ENCODE data around the gene GABRA5. TPM values are rescaled to one million over a fixed set of nuclear protein-coding genes. Genes with fewer than 3 reads are reported as not detected.
"Not testable (repeated sequence)": the region's sequence is repeated elsewhere in the genome, so short reads cannot be mapped to it uniquely, and the experiment has no call there.

GABRA5 gene
- total and polyA plus RNA-seq, 10 of the 15 experiments (the other 5 are each of a cell fraction or from before 2014, with no cell fraction given), result 0.10 TPM; not detected in 9

- H2AFZ ChIP-seq (ENCODE audit: control insufficient read depth, low read depth, low read length); in situ Hi-C loops (cut with MboI); DNase-seq (ENCODE audit: low read depth, low spot score); H3K4me3 ChIP-seq; H3K4me2 ChIP-seq (ENCODE audit: control insufficient read depth, insufficient read depth); FAIRE-seq; H3K27me3 ChIP-seq (replicated peaks in 1 of 2; ENCODE audit: control insufficient read depth in 2 of 2, insufficient read depth in 2 of 2, low read length in 1 of 2); BruUV-seq (replicated peaks); RAD21 ChIA-PET (ENCODE audit: unreplicated experiment); SMC1A ChIA-PET (ENCODE audit: uncharacterized antibody, unreplicated experiment); intact Hi-C loops (cut with micrococcal nuclease; ENCODE audit: unreplicated experiment); H3K9me3 ChIP-seq (replicated peaks; ENCODE audit: control insufficient read depth, insufficient read depth, low read length); H3K9ac ChIP-seq (ENCODE audit: control insufficient read depth, insufficient read depth, low read length); POLR2A ChIA-PET; H3K79me2 ChIP-seq (ENCODE audit: control insufficient read depth, insufficient read depth, low read length); H3K36me3 ChIP-seq (ENCODE audit: control insufficient read depth in 2 of 2, insufficient read depth in 2 of 2, low read length in 1 of 2); CTCF ChIA-PET; H3K27ac ChIP-seq (ENCODE audit: control insufficient read depth, insufficient read depth); H3K4me1 ChIP-seq (ENCODE audit: control insufficient read depth, insufficient read depth, low read length); H4K20me1 ChIP-seq (ENCODE audit: control insufficient read depth, insufficient read depth); ATAC-seq: not testable (repeated sequence)
- 72% methylated on average over 12 of the region's 19 CpGs for WGBS (ENCODE audit: insufficient coverage, insufficient replicate concordance, low lambda C conversion rate, missing lambda C conversion rate)
These were observed 28.5 kb downstream of the GABRA5 start for GRCh38 chr15:26895346-26895745.

DNA sequence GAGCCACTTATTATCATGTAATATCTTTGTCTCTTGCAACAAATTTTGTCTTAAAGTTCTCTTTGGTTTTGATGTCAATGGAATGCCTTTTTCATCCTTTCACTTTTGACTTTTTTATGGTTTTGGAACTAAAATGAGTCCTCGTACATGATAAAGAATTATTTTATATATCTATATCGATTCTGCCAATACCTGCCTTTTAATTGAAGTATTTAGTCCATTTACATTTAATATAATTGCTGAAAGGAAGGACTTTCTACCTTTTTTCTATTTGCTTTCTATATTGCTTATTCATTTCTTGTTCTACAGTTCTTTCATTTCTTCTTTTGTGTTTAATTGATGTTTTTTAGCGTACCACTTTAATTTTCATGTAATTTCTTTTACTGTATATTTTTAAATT lies 32.8 kb downstream of the GABRA5 start:
- Histone ChIP-seq H3K27ac (ENCODE audit: control insufficient read depth, insufficient read depth) (no peak overlapping the region), H3K27me3 (replicated peaks in 1 of 2; ENCODE audit: control insufficient read depth in 2 of 2, insufficient read depth in 2 of 2, low read length in 1 of 2) (no peaks in the 10 kb centered on the region), H3K4me3 (no peak overlapping the region), H3K4me2 (ENCODE audit: control insufficient read depth, insufficient read depth) (no peak overlapping the region), H3K9ac (ENCODE audit: control insufficient read depth, insufficient read depth, low read length) (no peak overlapping the region), H2AFZ (ENCODE audit: control insufficient read depth, low read depth, low read length) (no peak overlapping the region), H4K20me1 (ENCODE audit: control insufficient read depth, insufficient read depth) (no peaks in the 10 kb centered on the region), H3K4me1 (ENCODE audit: control insufficient read depth, insufficient read depth, low read length) (no peaks in the 10 kb centered on the region), H3K36me3 (ENCODE audit: control insufficient read depth in 2 of 2, insufficient read depth in 2 of 2, low read length in 1 of 2) (no peaks in the 10 kb centered on the region), H3K79me2 (ENCODE audit: control insufficient read depth, insufficient read depth, low read length) (no peaks in the 10 kb centered on the region), H3K9me3 (replicated peaks; ENCODE audit: control insufficient read depth, insufficient read depth, low read length) (no peaks in the 10 kb centered on the region)
- DNase-seq (ENCODE audit: low read depth, low spot score), result no peak
- ChIA-PET SMC1A (ENCODE audit: uncharacterized antibody, unreplicated experiment) (no interaction called here), CTCF (no interaction called here), RAD21 (ENCODE audit: unreplicated experiment) (no interaction called here), POLR2A (no interaction called here)
- no peak for ATAC-seq
- in situ Hi-C loops (cut with MboI) (no loop called here), intact Hi-C loops (cut with micrococcal nuclease; ENCODE audit: unreplicated experiment) (no loop called here)
- no TSS peak for BruUV-seq (replicated peaks)
- FAIRE-seq, result no peak
- WGBS (ENCODE audit: insufficient coverage, insufficient replicate concordance, low lambda C conversion rate, missing lambda C conversion rate), result 14% methylated on average over 3 of the region's 3 CpGs
- TF ChIP-seq CUX1 (IDR thresholded peaks at IDR 0.05; ENCODE audit: insufficient replicate concordance, low read depth, low read length) (no peak), HDAC2 (IDR thresholded peaks at IDR 0.05) (no peak), STAT1 (conservative IDR thresholded peaks at IDR 0.05) (no peak), EP300 (IDR thresholded peaks at IDR 0.05; ENCODE audit: borderline replicate concordance in 1 of 2, control insufficient read depth in 1 of 2, low read depth in 2 of 2, low read length in 2 of 2) (no peak), MEF2A (IDR thresholded peaks at IDR 0.05; ENCODE audit: insufficient read depth, low read depth, low read length) (no peak), BCL3 (IDR thresholded peaks at IDR 0.05; ENCODE audit: borderline replicate concordance, insufficient read depth, low read depth, low read length, poor library complexity, severe bottlenecking) (no peak), SIX5 (IDR thresholded peaks at IDR 0.05; ENCODE audit: low read depth, low read length, severe bottlenecking) (no peak)
- TF ChIP-seq, protein P1, sequence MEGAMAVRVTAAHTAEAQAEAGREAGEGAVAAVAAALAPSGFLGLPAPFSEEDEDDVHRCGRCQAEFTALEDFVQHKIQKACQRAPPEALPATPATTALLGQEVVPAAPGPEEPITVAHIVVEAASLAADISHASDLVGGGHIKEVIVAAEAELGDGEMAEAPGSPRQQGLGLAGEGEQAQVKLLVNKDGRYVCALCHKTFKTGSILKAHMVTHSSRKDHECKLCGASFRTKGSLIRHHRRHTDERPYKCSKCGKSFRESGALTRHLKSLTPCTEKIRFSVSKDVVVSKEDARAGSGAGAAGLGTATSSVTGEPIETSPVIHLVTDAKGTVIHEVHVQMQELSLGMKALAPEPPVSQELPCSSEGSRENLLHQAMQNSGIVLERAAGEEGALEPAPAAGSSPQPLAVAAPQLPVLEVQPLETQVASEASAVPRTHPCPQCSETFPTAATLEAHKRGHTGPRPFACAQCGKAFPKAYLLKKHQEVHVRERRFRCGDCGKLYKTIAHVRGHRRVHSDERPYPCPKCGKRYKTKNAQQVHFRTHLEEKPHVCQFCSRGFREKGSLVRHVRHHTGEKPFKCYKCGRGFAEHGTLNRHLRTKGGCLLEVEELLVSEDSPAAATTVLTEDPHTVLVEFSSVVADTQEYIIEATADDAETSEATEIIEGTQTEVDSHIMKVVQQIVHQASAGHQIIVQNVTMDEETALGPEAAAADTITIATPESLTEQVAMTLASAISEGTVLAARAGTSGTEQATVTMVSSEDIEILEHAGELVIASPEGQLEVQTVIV (IDR thresholded peaks at IDR 0.05; ENCODE audit: borderline replicate concordance, partially characterized antibody), result no peak

All from GM12878 (cell line).